GM12864 (cell line): ENCODE data around the gene TMEM255B.

Experiments
- DNase-seq: peaks from one replicate; pipeline ENCODE4 v3.0.0-alpha.2; 2011; ENCODE audit warnings: low read depth
- H3K4me3 ChIP-seq: 2 replicates; pipeline ENCODE4 v1.5.1; 2011; ENCODE audit warnings: mild to moderate bottlenecking, low read depth, low read length, control low read depth
- CTCF ChIP-seq: IDR thresholded peaks from 2 replicates; pipeline ENCODE4 v1.5.1; 2011; ENCODE audit warnings: low read depth, mild to moderate bottlenecking, moderate library complexity, low read length, control low read depth, inconsistent platforms; ENCODE audit errors: missing control alignments

Gene TMEM255B

GRCh38 chr13:113802761-113803160 lies 43.7 kb downstream of the TMEM255B start:
- DNase-seq = no peak
- no peak for TF ChIP-seq CTCF
- no peak overlapping the region for H3K4me3 ChIP-seq

- DNase-seq = no peak
- no peak overlapping the region for H3K4me3 ChIP-seq
- TF ChIP-seq CTCF = no peak
These were observed 44.5 kb downstream of the TMEM255B start for GRCh38 chr13:113803409-113804016.

GRCh38 chr13:113804017-113804702 lies 45.1 kb downstream of the TMEM255B start:
- no peak for DNase-seq
- H3K4me3 ChIP-seq = no peak overlapping the region
- TF ChIP-seq CTCF = no peak

- TF ChIP-seq CTCF = no peak
- no peak for DNase-seq
These were observed 45.8 kb downstream of the TMEM255B start for GRCh38 chr13:113804703-113805430.

GRCh38 chr13:113805431-113806103 lies 46.5 kb downstream of the TMEM255B start:
- DNase-seq = no peak
- no peak for TF ChIP-seq CTCF
- no peak overlapping the region for H3K4me3 ChIP-seq

More at GRCh38 chr13:113804703-113805430, 45.8 kb downstream of the TMEM255B start:
- H3K4me3 ChIP-seq = no peak overlapping the region

- DNase-seq = no peak
- TF ChIP-seq CTCF = no peak
- H3K4me3 ChIP-seq = no peak overlapping the region
These were observed 47.1 kb downstream of the TMEM255B start for GRCh38 chr13:113806104-113806471.
